Endometrial microvascular endothelial cells (primary cell): ENCODE data around the gene LGALS4. TPM values are rescaled to one million over a fixed set of nuclear protein-coding genes. Genes with fewer than 3 reads are reported as not detected.
"Not testable (repeated sequence)": the region's sequence is repeated elsewhere in the genome, so short reads cannot be mapped to it uniquely, and the experiment has no call there.

Source experiments
- in situ Hi-C: cut with HindIII; loops from 2 replicates; pipeline ENCODE4 v1.10.0; 2017; ENCODE audit warnings: low sequenced_read_pairs, low pct_unique_long_range_greater_than_20kb; ENCODE audit errors: inconsistent ontology term
- total RNA-seq: library from RNA; depleted of rRNA; stranded (reverse); fragments of >200 nt; gene quantifications from one replicate; pipeline ENCODE4 v1.2.3, GENCODE V29; 2015; ENCODE audit errors: inconsistent ontology term

LGALS4 gene
- total RNA-seq, 1 donor from 2014 or later: 0.56 TPM

- in situ Hi-C loops: not testable (repeated sequence)
Measured at GRCh38 chr19:38753783-38754182, 59.0 kb downstream of the LGALS4 start.

Other genes starting within 250 kb of the LGALS4 start
- not detected for gene MAP4K1, start 195.0 kb downstream of the LGALS4 start, total RNA-seq
- gene EIF3K, start 193.8 kb downstream of the LGALS4 start, total RNA-seq: 582 TPM
- 703 TPM for gene ACTN4, start 165.3 kb downstream of the LGALS4 start, total RNA-seq
- gene CAPN12, start 68.5 kb downstream of the LGALS4 start, total RNA-seq: not detected
- gene LGALS7, start 39.4 kb downstream of the LGALS4 start, total RNA-seq: not detected
- gene LGALS7B, start 23.7 kb downstream of the LGALS4 start, total RNA-seq: not detected
- 70.3 TPM for gene ECH1, start 18.8 kb upstream of the LGALS4 start, total RNA-seq
- gene HNRNPL, start 37.0 kb upstream of the LGALS4 start, total RNA-seq: 309 TPM
- gene RINL, start 65.3 kb upstream of the LGALS4 start, total RNA-seq: 5.0 TPM
- gene SIRT2, start 86.7 kb upstream of the LGALS4 start, total RNA-seq: 73.3 TPM
- 31.4 TPM for gene NFKBIB, start 87.0 kb upstream of the LGALS4 start, total RNA-seq
- gene CCER2, start 99.2 kb upstream of the LGALS4 start, total RNA-seq: not detected
- gene SARS2, start 117.8 kb upstream of the LGALS4 start, total RNA-seq: 32.5 TPM
- gene MRPS12, start 118.0 kb upstream of the LGALS4 start, total RNA-seq: 67.3 TPM
- 30.0 TPM for gene FBXO17, start 162.8 kb upstream of the LGALS4 start, total RNA-seq
- gene FBXO27, start 219.6 kb upstream of the LGALS4 start, total RNA-seq: 8.7 TPM